Stimulated activated CD4-positive, alpha-beta T cell treated with anti-CD3 and anti-CD28 coated beads, TNF-alpha, amount 100 ng/mL, for 48 hours (primary cell): ENCODE measurements around the gene PLCB1.
"Not testable (repeated sequence)": the region's sequence is repeated elsewhere in the genome, so short reads cannot be mapped to it uniquely, and the experiment has no call there.

Experiments
- DNase-seq, 3 donors: peaks; one replicate each; pipeline ENCODE4 v3.0.0-alpha.2; 2020; ENCODE audit warnings: low read depth in 3 of 3

Gene PLCB1

DNA sequence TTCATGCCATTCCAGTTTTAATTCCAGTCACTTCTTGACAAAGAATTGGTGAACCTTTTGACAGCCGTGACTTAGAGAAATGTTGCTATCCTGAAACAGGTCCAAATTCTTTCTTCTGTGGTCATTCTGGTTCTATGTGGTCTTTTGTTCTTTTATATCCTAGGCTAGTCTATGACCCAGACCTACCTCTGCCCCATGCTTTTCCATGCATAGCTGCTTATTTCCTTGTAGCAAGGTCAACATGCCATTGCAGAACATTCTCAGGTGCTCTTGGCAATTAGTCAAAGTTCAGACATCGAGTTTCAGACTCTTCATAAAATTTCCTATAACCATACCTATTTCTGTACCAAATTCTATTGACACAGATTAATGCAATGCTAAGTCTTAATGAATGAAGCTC, 202.6 kb downstream of the PLCB1 start:
- DNase-seq: no peak

DNA sequence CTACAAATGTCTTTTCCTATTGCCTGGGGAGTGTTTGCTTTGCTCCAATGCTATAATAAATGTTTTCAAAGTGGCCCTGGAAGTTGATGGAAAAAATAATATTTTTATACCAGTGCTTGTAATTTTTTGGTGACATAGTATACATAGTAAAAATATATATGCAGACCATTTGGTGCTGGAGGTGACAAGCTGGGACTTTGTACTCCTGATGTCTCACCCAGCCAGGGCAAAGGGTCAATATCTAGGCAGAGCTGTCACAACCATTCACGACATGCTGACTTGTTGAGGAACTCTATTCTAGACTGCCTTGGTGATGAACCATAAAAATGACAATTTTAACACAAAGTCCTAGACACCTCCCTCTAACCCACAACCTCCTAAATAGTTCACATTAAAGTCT, 203.0 kb downstream of the PLCB1 start:
- no peak for DNase-seq

DNA sequence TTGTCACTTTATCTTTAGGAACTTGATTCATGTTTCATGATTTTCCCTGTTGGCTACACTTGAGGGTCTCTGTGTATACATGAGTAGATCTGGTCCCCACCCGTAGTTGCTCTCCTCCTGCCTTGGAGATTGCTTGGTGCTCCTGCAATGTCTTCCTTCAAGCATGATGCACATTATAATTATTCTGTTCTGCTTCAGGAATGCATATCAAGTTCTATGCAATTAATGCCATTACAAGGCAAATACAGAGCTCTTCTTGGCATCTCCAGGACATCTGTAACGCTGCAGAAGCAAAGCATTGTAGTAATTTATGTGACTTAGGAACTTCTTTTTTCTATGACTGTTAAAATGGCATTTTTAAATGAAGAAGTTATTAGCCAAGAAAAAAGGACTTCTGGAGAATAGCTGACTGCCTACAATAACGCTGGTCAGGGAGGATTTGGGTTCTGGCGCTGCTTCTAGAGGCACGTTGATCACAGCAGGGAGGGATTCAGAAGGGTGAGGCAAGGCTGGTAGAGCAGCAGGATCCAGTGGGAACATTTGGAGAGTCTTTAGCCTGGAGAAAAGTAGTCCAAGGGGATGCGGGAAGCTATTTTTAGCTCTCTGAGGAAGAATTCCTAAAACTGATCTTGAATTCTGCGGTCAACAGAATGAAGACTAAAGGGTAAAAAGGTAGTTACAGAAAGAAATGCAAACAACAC, 203.6 kb downstream of the PLCB1 start:
- no peak for DNase-seq

DNA sequence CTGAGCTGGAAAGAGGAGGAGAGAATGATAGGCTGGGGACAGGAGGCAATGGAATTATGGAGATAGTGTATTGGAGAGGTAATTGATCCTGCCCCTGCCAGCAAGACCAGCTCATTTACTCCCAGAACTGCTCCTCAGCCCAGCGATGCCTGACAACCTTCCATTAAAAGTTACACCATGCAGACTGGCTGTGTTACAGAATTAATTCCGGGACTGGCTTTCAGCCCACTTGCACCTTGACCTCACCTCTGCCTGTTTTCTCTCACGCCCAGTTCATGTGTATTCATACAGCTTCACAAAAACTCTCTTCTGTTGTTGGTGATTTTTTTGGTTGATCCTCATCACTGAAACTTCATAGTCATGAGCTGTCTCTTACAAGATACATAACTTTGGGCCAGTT, 207.3 kb downstream of the PLCB1 start:
- no peak for DNase-seq

DNA sequence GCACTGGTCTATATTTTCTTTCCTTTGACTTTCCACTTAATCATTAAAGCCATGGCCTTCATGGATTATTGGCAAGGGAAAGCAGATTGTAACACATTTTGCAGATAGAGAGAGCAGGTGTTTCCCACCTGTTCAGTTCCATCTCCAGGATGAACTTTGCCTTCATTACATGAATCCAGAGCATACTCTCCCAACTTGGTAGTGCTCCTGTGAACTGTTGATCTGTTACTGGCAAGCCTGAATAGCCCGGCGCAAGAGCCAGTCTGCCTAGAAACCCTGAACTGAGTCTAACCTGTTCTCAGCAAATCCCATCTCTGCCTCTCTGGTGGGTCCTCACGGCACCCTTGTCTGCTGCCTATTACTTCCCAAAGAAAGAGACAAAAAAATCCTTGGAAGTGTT, 210.3 kb downstream of the PLCB1 start:
- no peak for DNase-seq

DNA sequence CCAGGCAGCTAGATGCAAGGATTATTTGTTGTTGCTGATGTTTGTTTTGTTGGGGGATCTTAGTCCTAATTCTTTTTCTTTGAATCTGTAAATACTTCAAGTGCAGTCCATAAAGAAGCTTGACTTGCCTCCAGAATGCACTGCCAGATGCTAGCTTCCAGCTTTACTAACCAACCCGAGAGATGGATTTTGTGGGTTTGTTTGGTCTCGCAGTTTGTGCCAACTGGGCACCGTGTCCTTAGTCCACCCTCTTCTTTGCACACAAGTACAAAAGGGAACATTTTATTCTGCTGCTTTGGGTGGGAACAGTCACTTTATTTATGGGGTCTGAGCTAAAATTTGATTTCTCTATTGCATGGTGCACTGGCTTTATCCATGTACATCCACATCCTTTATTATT, 212.0 kb downstream of the PLCB1 start:
- no peak for DNase-seq

DNA sequence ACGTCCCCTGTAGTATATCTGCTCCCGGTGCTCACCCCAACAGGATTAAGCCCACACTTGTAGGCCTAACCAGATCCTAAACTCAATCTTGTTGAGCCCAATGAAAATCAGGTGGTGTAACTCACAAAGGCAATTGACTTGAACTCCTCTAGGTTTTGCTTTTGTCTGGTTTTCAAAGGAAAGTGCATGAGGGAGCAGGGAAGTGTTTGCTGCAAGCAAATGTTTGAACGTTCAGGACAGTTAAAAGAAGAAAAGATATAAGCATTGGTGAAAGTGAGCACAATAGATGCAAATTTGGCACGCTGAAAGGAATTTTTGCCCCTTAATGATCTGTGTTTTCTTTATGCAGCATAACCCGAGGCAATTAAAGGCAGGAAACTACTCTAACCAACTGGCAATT, 212.6 kb downstream of the PLCB1 start:
- no peak for DNase-seq

DNA sequence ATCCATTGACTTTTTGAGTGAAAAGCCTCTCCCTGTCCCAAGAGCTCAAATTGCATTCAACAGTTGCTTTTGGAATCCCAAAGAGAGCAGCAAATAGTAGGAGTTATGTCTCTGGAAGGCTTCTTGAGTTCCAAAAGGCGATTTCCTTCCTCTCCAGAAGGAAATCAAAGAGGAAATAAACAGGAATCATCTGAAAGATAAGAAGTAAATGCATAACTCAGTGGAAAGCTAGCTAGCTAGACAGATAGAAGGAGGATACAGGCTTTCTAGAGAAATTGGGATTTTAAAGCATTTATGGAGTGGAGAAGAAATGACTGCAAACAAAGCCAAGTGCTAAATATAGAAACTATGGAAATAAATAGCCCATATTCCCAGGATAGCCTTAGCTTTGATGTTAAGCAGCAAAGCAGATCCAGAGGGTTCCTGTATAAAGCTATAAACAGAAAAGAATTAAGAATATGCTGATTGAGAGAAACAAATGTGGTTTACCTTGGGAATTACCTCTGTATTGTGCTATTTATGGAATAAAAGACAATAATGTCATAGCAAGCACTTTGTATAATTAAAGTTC, 214.7 kb downstream of the PLCB1 start:
- DNase-seq: no peak

DNA sequence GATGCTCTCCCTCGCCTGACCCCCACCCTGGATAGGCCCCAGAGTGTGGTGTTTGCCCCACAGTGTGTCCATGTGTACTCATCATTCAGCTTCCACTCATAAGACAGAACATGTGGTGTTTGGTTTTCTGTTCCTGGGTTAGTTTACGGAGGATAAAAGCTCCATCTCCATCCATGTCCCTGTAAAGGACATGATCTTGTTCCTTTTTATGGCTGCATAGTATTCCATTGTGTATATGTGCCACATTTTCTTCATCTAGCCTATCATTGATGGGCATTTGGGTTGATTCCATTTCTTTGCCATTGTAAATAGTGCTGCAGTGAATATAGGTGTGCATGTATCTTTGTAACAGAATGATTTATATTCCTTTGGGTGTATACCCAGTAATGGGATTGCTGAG, 218.2 kb downstream of the PLCB1 start:
- DNase-seq: not testable (repeated sequence)

DNA sequence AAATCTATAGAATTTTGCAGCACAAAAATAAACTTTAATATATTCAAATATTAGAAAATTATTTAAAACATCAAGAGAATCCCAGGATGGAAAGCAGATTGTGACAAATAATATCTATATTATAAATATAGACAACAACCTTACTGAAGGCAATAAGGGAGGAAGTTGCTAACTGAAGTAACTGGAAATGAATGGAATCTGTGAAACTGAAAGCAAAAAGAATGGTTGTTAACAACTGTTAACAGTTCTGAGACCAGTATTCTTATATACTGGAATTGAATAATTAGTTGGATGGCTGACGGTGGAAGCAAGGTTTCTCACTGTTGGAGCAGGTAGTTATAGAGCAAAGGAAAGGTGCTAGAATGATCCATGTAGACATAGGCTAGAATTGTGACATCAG, 220.4 kb downstream of the PLCB1 start:
- no peak for DNase-seq

DNA sequence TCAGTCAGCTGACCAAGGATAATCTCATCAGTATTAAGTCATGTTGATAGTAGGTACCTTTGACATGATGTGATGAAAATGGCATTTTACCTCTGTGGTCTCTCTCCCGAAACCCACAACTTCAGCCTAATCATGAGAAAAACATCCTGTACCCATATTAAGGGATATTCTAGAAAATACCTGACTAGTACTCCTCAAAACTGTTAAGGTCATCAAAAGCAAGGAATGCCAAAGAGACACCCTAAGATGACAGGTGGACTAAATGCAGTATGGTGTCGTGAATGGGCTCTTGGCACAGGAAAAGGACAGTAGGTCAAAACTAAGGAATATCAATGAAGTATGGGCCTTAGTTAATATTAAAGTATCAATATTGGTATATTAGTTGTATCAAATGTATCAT, 221.4 kb downstream of the PLCB1 start:
- no peak for DNase-seq

DNA sequence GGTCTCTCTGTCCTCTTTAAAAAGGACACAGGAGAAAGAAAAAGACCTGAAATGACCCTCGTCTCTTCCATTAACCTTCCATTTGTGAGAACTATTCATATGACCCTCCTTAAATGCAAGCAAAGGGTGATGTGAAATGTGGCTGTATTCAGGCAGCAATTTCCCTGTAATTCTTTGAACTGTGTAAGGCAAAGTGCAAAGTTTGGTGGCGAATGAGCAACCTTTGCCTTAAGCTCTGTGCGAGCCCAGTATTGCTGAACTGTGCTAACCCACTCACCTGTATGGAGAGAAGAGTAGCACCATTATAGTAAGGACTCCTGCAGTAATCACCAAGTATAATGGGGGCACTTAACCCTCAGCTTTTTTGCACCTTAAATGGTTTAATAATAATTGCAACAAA, 223.4 kb downstream of the PLCB1 start:
- no peak for DNase-seq

DNA sequence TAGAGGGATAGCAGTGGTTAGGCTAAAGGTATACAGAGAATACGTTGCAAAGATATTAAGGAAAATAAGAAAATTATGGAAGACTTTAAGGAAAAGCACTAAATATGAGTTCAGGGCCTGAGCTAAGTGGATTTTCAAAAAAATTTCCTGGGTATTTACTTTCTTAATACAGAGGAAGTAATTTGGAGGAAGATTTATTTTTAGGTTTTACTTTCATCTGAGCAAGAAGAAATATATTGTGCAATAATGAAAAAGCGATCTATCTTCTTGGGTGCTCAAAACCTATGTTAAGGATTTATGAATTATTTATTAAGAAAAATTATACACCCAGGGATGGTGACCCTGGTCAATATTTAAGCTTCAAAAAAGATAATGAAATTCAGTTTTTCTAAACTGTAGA, 224.7 kb downstream of the PLCB1 start:
- DNase-seq: no peak

DNA sequence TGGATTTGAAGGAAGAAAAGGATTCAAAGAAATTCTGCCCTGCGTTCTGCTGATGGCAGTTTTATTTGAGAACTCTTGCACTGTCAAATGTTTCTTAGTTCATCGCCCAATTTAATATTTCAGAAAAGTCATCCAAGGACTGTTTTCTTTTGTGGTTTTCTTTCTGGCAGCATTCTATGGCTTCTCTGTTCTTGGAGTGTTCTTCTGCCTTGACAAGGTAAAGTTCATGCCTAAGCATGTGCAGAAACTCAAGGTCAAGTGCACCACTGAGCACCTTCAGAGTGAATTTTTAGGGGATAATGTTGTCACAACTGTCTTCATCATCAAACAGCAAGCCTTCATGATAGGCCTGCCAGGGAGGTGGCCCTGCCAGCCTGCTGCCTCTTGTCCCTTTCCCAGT, 225.6 kb downstream of the PLCB1 start:
- no peak for DNase-seq

DNA sequence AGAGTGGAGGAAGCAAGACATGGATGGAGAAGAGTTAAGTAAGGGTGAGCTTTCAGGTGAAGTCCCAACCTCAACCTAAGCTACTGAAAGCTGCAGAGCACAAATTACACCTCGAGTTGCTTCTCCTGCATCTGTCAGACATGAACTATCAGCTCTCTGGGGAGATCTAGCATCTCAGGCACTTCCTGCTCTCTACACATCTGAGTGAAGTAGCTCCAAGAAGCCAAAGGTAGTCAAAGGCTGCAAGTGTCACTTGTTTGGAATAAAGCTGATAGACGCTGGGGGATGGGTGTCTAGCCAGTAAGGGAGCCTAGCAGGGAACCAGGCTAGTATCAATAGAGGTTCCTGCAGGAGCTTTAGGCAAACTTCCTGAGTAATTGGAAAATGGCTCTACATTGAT, 228.0 kb downstream of the PLCB1 start:
- no peak for DNase-seq

DNA sequence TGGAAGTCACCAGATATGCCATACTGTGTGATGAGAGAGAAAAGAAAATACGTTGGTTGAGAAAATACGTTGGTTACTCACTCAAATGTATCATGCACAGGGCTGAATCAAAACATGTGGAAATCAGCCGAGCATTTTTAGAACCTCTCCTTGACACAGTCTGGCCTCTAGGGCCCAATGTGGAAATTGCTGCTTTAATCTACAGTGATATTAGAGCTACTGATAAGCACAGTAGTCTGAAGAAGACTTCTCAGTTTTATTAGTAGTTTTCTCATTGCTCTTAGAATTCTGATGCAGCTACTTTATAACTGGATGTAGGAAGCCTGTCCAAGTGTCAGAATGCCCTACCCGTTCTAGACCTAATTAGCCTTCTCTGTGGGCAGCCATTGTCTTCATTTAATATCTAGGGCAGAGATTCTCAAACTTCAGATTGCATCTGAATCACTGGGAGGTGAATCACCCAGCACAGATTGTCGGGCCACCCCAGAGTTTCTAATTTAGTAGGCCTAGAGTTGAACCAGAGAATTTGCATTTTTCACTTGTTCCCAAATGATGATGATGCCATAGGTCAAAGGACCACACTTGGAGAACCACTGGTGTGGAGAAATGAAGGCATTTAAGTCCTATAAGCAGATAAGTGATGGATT, 229.1 kb downstream of the PLCB1 start:
- no peak for DNase-seq

DNA sequence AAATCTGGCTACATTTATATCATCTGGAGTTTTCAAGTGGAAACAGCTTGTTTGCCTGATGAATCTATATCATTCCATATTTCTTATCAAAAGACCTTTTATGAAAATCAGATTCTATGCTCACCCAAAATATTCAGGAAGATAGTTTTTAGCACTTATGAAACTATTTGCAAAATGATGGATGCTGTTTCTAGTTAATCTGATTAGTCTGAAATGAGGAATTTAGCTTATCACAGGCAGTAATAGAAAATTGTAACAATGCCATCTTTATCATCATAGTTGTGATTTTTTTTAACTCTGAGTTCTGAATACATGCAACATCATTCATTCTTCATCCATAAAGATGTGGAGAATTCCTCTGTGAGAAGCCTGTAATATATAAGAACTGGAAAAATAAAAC, 229.7 kb downstream of the PLCB1 start:
- DNase-seq: no peak

DNA sequence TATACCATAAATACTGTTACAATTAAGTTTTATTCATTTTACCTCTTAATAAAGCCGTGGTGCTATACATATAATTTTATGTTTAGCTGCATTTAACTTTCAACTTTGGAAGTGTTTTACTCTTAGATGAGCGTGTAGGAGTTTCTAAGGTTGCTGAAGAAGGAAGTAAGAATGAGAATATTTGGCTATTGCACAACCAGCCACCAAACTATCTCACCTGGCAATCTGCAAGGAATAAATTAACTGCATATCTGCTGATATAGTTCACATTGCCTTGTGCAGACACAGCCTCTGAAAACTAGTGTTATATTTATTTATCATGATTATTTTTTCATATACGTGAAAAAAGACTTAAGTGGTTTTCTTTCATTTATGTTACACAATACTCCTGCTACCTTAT, 230.4 kb downstream of the PLCB1 start:
- no peak for DNase-seq

DNA sequence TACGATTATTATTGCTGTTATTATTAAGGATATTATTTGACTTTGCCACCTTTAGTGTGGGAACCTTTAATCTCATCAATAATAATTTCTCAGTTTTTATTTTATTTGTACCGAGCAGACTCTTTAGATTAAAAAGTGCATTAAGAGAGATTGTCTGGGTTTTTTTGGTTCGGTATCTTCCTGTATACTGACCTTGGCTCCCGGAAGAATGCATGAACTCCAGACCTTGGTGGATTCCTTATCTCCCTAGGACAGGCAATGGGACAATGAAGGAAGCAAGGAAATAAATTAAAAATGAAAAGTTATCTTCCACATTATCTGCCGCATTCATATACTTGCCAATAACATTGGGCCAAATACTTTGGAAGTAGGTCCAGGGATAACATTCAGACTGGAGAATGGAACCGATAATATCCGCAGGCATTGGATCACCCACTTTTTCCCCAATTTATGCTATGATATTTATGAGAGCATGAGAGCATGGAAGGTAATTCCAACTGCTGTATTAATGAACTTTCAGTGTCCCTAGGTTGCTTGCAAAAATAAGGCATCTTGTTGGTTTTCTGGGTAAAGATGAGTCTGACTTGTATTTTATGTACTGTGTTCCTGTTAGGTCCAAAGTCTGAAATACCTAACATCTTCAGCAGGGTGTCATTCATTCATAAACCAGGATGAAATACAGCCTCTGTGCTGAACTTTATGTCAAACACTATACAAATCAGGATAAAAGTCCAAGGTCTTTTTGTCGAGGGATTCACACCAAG, 232.1 kb downstream of the PLCB1 start:
- DNase-seq: no peak

DNA sequence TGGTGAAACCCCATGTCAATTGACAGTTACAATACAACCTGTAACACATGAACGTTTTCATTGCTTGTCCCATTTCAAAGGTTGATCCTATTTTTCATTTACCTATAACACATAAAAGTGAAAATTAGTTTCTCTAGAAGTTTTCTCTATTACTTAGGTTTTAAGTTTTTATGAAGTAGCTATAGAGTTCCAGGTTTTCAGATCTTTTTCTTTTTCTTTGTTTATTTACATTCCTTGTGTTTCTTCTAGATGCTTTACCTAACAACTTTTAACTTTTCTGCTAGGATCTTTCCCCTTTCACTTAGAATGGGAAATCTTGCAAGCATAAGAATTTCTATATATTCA, 232.6 kb downstream of the PLCB1 start:
- no peak for DNase-seq

DNA sequence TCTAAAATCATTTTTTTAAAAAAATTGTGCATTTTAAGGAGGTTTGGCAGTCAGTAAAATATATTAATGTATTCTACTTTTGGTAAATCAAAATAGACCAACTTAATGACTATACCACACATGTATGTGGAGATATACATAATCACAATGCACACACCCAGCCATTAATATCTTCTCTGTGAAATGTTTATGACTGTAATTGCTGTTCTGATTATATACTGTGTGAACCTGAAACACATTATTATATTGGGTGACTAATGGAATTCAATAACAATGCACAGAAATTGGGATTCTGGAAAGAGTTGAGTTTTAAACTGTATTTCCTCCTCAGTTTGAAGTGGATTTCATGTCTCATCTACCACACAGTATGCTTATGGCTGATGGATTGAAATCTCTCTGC, 233.6 kb downstream of the PLCB1 start:
- no peak for DNase-seq

DNA sequence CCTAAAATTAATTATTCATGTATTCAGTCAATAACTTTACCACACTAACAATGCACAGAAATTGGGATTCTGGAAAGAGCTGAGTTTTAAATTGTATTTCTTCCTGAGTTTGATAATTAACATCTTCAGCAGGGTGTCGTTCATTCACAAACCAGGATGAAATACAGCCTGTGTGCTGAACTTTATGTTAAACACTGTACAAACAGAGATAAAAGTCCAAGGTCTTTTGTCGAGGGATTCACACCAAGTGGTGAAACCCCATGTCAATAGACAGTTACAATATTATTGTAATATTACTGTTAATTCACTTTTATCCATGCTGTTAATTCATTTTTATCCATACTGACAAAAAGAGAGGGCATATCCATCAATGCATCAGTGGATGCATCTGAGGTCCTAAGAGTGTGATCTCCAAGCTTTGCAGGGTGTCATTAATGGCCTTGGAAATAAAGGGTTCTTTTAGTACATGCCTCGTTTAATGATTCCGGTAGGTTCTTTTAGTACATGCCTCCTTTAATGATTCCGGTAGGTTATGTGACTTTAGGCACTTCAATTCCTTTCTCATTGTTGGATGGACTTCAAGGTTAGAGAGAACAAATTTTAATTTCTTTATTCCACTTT, 234.3 kb downstream of the PLCB1 start:
- DNase-seq: no peak

DNA sequence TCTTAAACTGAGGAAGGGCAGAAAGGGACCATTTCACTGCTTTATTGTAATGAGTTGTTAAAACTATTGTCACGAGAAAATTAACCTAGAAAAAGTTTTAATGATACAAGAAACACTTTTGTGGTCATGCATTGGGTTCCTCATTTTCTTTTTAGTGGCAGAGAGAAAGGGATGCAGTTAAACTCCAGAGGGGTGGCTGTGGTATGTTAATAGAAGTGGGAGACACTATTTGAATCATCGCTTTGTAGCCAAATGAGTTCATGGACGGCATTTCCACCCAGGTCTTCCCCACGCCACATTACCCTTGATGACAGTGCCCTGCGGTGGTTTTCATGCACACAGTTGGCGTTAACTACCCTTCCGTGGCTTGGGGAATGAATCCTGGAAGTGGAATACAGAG, 235.6 kb downstream of the PLCB1 start:
- DNase-seq: no peak
